HG03097 (cell line): ENCODE measurements around the gene B4GAT1.
"Not testable (repeated sequence)": the region's sequence is repeated elsewhere in the genome, so short reads cannot be mapped to it uniquely, and the experiment has no call there.

Experiments used
- ATAC-seq: cut with Tn5 transposase; IDR thresholded peaks from one replicate; pipeline ENCODE4 v1.9.1; 2021; ENCODE audit not compliant: unreplicated experiment, low FRiP score

The B4GAT1 gene

DNA sequence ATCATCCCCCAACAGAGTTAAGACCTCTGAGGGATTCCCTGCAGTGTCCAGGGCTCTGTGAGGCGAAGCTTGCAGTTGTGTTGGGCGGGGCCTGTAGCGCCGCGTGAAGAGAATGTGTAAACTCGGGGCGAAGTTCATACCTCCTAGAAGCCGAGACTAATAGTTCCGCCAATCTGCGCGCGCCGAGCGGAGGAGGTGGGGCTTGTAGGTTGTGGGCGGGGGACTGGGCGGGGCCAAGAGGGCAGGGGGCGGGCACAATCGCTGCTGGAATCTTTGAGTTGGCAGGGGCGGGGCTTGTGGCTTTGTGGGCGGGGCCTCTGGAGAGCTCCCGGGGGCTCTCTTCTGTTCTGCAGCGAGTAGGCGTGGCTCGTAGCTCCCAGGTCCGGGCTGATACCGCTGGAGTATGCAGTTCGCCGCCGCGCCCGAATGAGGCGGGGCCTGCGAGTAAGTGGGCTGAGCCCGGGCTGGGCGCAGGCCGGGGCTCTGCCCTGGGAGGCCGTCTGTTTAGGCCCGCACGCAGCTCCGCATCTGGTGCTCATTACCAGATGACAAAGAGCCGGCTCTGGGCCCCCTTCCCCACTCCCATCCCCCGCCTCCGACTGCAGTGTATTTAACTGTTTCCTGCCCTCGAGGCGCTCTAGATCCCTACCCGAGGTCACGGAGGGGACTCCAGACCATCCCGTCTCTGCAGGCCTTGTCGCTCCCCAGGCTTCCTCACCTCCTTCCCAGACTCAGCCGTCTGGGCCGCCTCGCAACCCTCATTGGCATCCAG lies 34.7 kb downstream of the B4GAT1 start:
- peak; percentile 51 for ATAC-seq

DNA sequence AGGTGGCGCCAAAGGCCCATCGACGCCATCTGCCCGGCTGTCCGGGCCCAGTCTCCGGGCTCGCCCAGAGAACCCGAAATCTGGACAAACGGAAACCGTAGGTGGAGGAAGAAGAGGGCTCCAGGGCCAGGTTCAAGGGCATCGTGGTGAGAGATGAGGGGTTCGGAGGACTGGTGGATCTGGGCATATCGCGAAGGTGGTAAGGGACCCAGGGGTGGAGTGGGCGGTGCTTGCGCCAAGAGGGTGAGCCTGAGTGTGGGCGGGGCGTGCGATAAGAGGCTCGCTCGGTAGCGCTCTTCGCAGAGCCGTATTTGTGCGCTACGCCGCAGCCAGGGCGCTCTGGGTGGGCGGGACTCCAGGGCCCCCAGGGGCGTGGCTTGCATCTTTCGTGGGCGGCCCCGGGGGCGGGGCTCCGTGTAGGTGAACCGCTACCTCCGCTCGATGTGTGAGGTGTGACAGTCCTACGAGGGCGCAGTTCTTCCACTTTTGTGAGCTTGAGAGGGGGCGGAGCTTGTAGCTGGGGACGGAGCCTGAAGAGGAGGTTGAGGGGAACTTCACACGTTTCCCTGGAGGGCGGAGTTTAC lies 35.4 kb downstream of the B4GAT1 start:
- peak; percentile 69 for ATAC-seq

DNA sequence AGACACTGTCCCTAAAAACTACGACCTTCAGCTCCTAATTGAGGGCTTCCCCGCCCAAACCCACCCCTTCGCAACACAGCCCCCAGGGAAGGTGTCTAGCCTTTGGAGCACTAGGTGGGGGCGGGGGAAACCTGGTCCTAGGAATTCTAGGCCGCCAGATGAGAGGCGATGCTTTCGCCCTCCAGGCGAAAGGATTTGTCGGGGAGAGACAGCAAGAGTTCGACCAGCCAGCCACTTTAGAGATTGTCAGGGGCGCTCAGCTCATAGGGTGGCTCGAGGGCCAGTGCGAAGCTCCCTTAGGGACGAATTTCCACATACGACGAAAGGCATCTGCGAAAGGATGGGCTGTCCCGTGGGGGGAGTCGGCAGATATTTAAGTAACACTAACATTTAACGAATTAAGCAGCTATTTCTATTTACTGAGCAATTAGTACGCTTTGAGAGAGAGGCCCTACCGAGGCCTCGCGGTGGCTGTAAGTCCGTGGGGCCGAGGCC lies 35.9 kb downstream of the B4GAT1 start:
- no peak for ATAC-seq

DNA sequence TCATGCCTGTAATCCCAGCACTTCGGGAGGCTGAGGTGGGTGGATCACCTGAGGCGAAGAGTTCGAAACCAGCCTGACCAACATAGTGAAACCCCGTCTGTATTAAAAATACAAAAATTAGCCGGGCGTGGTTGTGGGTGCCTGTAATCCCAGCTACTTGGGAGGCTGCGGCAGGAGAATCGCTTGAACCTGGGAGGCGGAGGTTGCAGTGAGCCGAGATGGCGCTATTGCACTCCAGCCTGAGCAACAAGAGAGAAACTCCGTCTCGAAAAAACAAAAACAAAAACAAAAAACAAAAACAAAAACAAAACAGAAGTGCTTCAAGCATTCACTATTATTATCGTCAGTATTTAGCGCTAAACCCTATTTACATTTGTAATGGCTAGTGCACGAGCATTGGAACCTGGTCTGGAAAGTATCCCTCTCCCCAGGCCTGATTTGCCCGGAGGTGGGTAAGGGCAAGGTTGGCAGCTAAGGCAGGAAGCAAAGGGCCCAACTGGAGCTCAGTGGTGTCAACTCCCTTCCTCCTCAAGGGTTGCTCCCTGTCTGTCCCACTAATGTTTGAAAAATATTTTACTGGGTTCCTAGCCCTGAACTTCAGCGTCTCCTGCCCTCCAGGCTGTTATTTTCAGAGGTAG lies 36.5 kb downstream of the B4GAT1 start:
- not testable (repeated sequence) for ATAC-seq

DNA sequence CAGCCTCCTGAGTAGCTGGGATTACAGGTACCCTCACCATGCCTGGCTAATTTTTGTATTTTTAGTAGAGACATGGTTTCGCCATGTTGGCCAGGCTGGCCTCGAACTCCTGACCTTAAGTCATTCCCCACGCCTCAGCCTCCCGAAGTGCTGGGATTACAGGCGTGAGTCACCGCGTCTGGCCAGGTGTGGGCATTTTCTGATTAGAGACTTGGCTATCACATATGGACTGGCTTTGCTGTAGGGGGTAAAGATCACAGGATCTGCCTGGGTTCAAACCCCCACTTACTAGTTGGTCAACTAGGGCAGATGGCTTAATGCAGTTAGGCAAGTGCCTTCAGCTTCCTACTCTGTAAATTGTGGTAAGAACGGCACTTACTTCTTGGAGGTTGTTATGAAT lies 37.1 kb downstream of the B4GAT1 start:
- no peak for ATAC-seq

DNA sequence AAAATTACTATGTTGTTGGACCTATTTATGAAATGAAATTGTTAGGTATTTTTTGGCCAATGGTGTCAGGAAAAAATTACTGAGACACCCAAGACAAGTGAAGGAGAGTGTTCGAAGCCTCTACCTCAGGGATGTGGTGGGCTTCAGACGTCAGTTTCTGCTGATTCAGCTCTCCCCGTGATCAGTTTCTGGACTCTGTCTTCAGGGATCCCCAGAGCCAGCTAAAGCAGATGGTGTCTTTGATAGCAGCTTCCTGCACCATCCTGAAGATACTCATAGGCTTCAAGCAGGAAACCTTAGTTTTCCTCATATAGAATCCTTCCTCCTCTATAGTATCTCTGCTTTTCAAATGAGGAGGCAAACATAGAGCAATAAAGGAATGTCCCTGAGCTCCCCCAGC lies 38.0 kb downstream of the B4GAT1 start:
- ATAC-seq: no peak

DNA sequence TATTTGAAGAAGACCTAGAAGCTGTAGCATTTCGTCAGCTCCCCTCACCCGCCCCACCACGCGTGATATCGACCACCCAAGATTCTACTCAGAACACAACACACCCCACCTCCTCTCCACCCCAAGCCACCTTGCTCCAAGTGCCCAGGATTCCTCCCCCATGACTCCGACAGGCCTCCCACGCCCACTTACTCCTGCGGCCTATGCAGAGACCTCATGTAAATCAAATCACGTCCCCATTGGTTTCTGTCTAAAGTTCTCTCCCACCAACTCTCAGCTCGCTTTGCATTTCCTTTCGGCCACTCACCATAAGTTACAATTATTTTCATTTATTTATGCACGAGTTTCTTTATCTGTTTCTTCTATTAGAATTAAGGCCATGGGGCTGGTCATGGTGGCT lies 44.8 kb downstream of the B4GAT1 start:
- no peak for ATAC-seq

DNA sequence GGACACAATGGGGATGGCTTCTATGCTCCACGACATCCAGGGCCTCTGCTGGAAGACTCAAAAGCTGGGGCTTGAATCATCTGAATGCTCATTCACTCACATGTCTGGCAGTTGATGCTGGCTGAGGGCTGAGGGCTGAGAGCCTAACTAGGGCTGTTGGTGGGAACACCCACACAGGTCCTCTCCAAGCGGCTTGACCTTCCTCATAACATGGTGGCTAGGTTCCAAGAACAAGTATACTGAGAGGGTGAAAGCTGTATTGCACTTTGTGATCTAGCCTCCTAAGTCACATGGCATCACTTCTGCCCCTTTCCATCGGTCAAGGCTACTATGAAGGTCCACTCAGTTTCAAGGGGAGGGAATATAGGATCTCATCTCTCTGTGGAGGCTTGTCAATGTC lies 48.2 kb downstream of the B4GAT1 start:
- no peak for ATAC-seq

DNA sequence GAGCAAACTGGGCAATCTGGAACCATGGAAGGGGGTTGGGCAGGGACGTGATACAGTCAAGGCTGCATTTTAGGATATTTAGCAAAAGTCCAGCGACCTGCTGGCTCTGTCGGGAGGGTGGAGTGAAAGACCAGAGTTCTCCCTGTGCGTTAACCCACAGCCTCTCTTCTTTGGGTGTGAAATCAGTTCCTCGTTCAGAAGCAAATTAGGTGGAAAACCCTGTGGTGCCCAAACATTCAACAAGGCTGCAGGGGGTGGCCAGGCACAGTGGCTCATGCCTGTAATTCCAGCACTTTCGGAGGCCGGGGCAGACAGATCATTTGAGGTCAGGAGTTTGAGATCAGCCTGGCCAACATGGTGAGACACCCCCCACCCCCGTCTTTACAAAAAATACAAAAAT lies 49.8 kb downstream of the B4GAT1 start:
- ATAC-seq: no peak
